ENCODE data around the gene CD83.

Gene CD83

GRCh38 chr6:14123386-14124111 is 6.0 kb downstream of the CD83 start:
- DNase-seq (ENCODE audit: low read depth, low spot score): no peak

- no peak for DNase-seq (ENCODE audit: low read depth, low spot score)
Measured at GRCh38 chr6:14125346-14125745, 7.8 kb downstream of the CD83 start.

GRCh38 chr6:14126191-14126590 is 8.6 kb downstream of the CD83 start:
- no peak for DNase-seq (ENCODE audit: low read depth, low spot score)

GRCh38 chr6:14127611-14128010 is 10.0 kb downstream of the CD83 start:
- DNase-seq (ENCODE audit: low read depth, low spot score): no peak

GRCh38 chr6:14128012-14128411 is 10.4 kb downstream of the CD83 start:
- no peak for DNase-seq (ENCODE audit: low read depth, low spot score)

- no peak for DNase-seq (ENCODE audit: low read depth, low spot score)
Measured at GRCh38 chr6:14128746-14129145, 11.2 kb downstream of the CD83 start.

- no peak for DNase-seq (ENCODE audit: low read depth, low spot score)
Measured at GRCh38 chr6:14129575-14129974, 12.0 kb downstream of the CD83 start.

GRCh38 chr6:14130435-14131075 is 13.0 kb downstream of the CD83 start:
- no peak for DNase-seq (ENCODE audit: low read depth, low spot score)

- no peak for DNase-seq (ENCODE audit: low read depth, low spot score)
Measured at GRCh38 chr6:14131579-14131978, 14.0 kb downstream of the CD83 start.

- no peak for DNase-seq (ENCODE audit: low read depth, low spot score)
Measured at GRCh38 chr6:14132244-14132920, 14.8 kb downstream of the CD83 start.

DNA sequence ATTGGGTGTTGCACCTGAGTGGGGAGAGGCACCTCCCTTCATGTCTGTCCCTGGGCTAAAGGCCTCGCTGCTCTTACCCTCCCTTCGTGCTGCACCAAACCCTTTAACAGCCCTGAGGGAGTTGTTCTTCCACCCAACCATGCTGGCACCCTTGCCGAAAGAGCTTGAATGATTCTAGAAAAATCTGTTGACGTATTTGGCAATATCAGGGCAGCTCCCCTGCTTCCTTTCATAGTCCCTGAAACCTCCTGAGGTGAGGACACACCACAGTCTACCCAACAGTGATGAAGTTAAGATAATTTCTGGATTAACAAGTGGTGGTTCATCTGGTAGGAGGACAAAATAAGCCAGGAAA is 15.3 kb downstream of the CD83 start:
- DNase-seq (ENCODE audit: low read depth, low spot score): no peak

GRCh38 chr6:14134211-14134910 is 16.8 kb downstream of the CD83 start:
- no peak for DNase-seq (ENCODE audit: low read depth, low spot score)

DNA sequence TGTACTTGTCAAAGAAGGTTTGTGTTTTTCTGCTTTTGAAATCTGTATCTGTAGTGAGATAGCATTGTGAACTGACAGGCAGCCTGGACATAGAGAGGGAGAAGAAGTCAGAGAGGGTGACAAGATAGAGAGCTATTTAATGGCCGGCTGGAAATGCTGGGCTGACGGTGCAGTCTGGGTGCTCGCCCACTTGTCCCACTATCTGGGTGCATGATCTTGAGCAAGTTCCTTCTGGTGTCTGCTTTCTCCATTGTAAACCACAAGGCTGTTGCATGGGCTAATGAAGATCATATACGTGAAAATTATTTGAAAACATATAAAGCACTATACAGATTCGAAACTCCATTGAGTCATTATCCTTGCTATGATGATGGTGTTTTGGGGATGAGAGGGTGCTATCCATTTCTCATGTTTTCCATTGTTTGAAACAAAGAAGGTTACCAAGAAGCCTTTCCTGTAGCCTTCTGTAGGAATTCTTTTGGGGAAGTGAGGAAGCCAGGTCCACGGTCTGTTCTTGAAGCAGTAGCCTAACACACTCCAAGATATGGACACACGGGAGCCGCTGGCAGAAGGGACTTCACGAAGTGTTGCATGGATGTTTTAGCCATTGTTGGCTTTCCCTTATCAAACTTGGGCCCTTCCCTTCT is 18.4 kb downstream of the CD83 start:
- DNase-seq (ENCODE audit: low read depth, low spot score): no peak

DNA sequence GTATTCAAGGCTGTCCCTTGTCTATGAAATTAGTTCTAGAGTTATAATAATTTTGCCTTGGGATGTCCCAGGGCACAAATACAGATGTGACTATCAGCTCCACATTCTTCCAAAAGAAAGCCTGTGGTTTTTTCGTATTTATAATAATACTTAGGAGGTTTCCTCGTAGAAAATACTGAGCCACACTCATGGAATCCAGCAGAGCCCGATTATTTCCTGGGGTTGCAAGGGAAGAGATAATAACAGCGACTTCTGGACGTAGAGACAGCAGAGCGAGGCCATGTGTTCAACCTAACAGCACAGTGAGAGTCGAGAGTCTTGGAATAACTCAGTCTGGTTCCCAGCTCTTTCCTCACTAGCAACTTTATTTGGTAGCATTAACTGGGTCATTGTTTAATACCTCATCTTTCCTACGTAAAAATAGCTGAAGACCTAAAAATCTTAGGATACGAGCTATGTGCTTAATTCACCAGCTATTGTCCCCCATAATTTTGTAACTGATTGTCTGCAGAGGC is 21.2 kb downstream of the CD83 start:
- DNase-seq (ENCODE audit: low read depth, low spot score): no peak

- no peak for DNase-seq (ENCODE audit: low read depth, low spot score)
Measured at GRCh38 chr6:14141351-14142062, 23.9 kb downstream of the CD83 start.

- DNase-seq (ENCODE audit: low read depth, low spot score): no peak
Measured at GRCh38 chr6:14142063-14142450, 24.5 kb downstream of the CD83 start.

- no peak for DNase-seq (ENCODE audit: low read depth, low spot score)
Measured at GRCh38 chr6:14142511-14143223, 25.1 kb downstream of the CD83 start.

DNA sequence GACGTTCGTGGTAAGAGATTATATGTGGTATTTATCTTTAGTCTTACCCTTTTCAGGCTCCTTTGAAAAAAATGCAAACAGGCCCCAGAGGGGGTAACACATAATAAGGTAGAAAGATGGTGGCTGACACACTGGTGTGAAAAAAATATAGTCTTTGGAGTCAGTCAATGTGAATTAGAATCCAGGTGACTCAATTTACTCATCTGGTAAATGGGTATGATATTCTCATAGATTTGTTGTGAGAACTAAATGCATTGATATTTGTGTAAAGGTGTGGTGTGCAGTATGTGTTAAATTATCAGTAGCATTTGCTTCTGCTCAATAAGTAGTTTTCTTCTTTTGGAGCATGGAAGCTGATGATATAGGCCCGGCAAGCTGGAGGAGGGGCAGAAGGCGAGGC is 25.7 kb downstream of the CD83 start:
- DNase-seq (ENCODE audit: low read depth, low spot score): no peak

DNA sequence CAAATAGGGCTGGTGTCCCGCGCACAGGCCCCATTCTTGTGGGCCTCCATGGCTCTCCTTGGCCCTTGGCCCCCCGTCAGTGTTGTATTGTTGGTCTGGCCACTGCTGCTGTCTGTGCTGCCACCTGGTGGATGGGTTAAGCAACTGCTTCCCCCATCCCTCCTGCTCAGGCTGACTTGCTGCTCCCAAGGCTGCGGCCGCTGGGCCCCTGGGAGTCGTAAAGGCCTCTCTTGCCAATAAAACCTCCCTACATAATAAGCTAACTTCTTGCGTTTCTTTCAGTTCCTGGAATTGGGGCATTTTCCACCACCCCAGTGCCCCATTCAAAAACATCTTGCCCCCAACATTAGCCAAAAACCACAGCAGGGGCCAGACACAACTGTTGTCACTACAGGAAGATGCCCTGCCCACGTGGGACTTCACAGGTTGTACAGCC is 27.1 kb downstream of the CD83 start:
- DNase-seq (ENCODE audit: low read depth, low spot score): peak; percentile 56

- DNase-seq (ENCODE audit: low read depth, low spot score): no peak
Measured at GRCh38 chr6:14146506-14147096, 29.0 kb downstream of the CD83 start.
